Panc1 (cell line): ENCODE data around the gene CACNA2D3. TPM values are rescaled to one million over a fixed set of nuclear protein-coding genes. Genes with fewer than 3 reads are reported as not detected.

Source experiments
- ATAC-seq: fragments of 200-7000 bp; cut with Tn5 transposase; 2 replicates; pipeline ENCODE4 v1.9.1; 2020; ENCODE audit warnings: mild to moderate bottlenecking, moderate library complexity
- BruUV-seq: library from RNA; stranded (reverse); fragments of 400-500 nt; replicated peaks from 2 replicates; lab custom pipeline; 2021; lab: Mats Ljungman, UMichigan
- CTCF ChIA-PET: fragments of 300-600 bp; sonication (Branson Sonifier 250); formaldehyde crosslinking; loops from one replicate; lab custom pipeline; 2022; ENCODE audit warnings: antibody characterized with exemption; lab: Charles Lee
- POLR2A ChIA-PET: fragments of 300-600 bp; sonication (Branson Sonifier 250); formaldehyde crosslinking; loops from one replicate; lab custom pipeline; 2022; ENCODE audit warnings: antibody characterized with exemption; lab: Charles Lee
- DNase-seq: peaks from one replicate; pipeline ENCODE4 v3.0.0-alpha.2; 2010; ENCODE audit warnings: low read depth, low spot score
- H3K27ac ChIP-seq: 2 replicates; pipeline ENCODE4 v1.5.1; 2011; ENCODE audit warnings: mild to moderate bottlenecking, low read length, inconsistent platforms
- H3K27me3 ChIP-seq: fragments of 200-500 bp; sonication (Bioruptor generic); 2 replicates; pipeline ENCODE4 v1.6.0; 2014; ENCODE audit warnings: low read length, inconsistent platforms; ENCODE audit not compliant: control insufficient read depth, insufficient read depth
- H3K36me3 ChIP-seq: fragments of 200-500 bp; sonication (Bioruptor generic); 2 replicates; pipeline ENCODE4 v1.5.1; 2014; ENCODE audit warnings: inconsistent platforms, mild to moderate bottlenecking, low read length, moderate library complexity; ENCODE audit not compliant: control insufficient read depth, insufficient read depth
- H3K4me1 ChIP-seq: 2 replicates; pipeline ENCODE4 v1.5.1; 2011; ENCODE audit warnings: inconsistent platforms, mild to moderate bottlenecking, low read length, moderate library complexity; ENCODE audit not compliant: control insufficient read depth, insufficient read depth
- H3K4me3 ChIP-seq, 2 experiments: 2 replicates each; pipeline ENCODE4 v1.5.1; 2011 to 2012; ENCODE audit warnings: low read depth in 2 of 2, low read length in 2 of 2, mild to moderate bottlenecking in 2 of 2, inconsistent platforms in 1 of 2, moderate library complexity in 1 of 2
- H3K9me3 ChIP-seq: fragments of 200-500 bp; sonication (Bioruptor generic); 2 replicates; pipeline ENCODE4 v1.5.1; 2014; ENCODE audit warnings: low read depth, mild to moderate bottlenecking, inconsistent platforms, low read length, moderate library complexity; ENCODE audit not compliant: control insufficient read depth, insufficient read depth
- CTCF ChIP-seq: fragments of 450-650 bp; IDR thresholded peaks from 2 replicates; pipeline ENCODE4 v1.5.1; 2017; ENCODE audit warnings: mild to moderate bottlenecking
- POLR2AphosphoS5 ChIP-seq: IDR thresholded peaks from 2 replicates; pipeline ENCODE4 v1.6.1; 2012; ENCODE audit warnings: mild to moderate bottlenecking, low read depth, low read length, moderate library complexity
- SIN3A ChIP-seq: IDR thresholded peaks from 2 replicates; pipeline ENCODE4 v1.6.1; 2012; ENCODE audit warnings: low read depth, mild to moderate bottlenecking, low read length, moderate library complexity, borderline replicate concordance; ENCODE audit not compliant: insufficient read depth
- TCF7L2 ChIP-seq: IDR thresholded peaks from 2 replicates; pipeline ENCODE4 v1.6.1; 2011; ENCODE audit warnings: mild to moderate bottlenecking, low read depth, low read length, inconsistent platforms
- in situ Hi-C: cut with HindIII; loops from 2 replicates; pipeline ENCODE4 v1.10.0; 2016; ENCODE audit warnings: low sequenced_read_pairs, low pct_unique_long_range_greater_than_20kb
- intact Hi-C: fragments of 100-400 bp; cut with micrococcal nuclease; formaldehyde crosslinking; loops from one replicate; pipeline ENCODE4 v1.10.0; 2022; ENCODE audit not compliant: unreplicated experiment
- total RNA-seq: library from RNA; stranded (reverse); gene quantifications from one replicate; pipeline ENCODE4 v1.2.1, GENCODE V29; 2021; ENCODE audit not compliant: unreplicated experiment
- TF ChIP-seq, protein P1 (sequence below), 2 experiments: IDR thresholded peaks; 2 replicates each; pipeline ENCODE4 v1.6.1; 2011 to 2012; ENCODE audit warnings: low read depth in 2 of 2, control low read depth in 1 of 2, low read length in 1 of 2, mild to moderate bottlenecking in 1 of 2, moderate library complexity in 1 of 2; ENCODE audit not compliant: insufficient read depth in 1 of 2

Gene CACNA2D3
- total RNA-seq, 1 experiment from 2014 or later, result 0.41 TPM

DNA sequence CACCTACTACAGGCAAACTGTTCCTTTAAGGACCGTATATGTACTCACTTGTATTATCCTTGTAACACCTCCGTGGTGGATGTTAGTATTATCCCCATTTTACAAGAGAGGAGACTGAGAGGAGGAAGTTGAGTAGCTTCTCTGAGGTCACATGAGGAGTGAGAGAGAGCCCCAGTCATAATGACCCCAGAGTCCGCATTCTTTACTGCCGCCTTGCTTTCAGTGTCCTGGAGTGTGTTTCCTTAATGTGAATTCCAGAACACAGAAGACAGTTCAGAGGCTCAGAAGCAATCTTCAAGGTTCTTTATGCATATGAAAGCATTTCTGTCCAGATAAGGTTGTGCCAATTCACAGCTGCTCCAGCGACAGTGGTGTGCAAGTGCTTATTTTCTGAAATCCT is 199.2 kb downstream of the CACNA2D3 start:
- intact Hi-C loops (no loop called here), in situ Hi-C loops (no loop called here)
- Histone ChIP-seq H3K36me3 (no peaks in the 10 kb centered on the region), H3K27ac (no peak overlapping the region), H3K27me3 (no peaks in the 10 kb centered on the region; the same call in 1 of the 2 replicates), H3K4me3 (no peak overlapping the region), H3K4me1 (no peaks in the 10 kb centered on the region), H3K9me3 (no peaks in the 10 kb centered on the region)
- ChIA-PET CTCF (no interaction called here), POLR2A (no interaction called here)
- ATAC-seq (no peak), DNase-seq (no peak)
- BruUV-seq, result no TSS peak
- TF ChIP-seq, protein P1, sequence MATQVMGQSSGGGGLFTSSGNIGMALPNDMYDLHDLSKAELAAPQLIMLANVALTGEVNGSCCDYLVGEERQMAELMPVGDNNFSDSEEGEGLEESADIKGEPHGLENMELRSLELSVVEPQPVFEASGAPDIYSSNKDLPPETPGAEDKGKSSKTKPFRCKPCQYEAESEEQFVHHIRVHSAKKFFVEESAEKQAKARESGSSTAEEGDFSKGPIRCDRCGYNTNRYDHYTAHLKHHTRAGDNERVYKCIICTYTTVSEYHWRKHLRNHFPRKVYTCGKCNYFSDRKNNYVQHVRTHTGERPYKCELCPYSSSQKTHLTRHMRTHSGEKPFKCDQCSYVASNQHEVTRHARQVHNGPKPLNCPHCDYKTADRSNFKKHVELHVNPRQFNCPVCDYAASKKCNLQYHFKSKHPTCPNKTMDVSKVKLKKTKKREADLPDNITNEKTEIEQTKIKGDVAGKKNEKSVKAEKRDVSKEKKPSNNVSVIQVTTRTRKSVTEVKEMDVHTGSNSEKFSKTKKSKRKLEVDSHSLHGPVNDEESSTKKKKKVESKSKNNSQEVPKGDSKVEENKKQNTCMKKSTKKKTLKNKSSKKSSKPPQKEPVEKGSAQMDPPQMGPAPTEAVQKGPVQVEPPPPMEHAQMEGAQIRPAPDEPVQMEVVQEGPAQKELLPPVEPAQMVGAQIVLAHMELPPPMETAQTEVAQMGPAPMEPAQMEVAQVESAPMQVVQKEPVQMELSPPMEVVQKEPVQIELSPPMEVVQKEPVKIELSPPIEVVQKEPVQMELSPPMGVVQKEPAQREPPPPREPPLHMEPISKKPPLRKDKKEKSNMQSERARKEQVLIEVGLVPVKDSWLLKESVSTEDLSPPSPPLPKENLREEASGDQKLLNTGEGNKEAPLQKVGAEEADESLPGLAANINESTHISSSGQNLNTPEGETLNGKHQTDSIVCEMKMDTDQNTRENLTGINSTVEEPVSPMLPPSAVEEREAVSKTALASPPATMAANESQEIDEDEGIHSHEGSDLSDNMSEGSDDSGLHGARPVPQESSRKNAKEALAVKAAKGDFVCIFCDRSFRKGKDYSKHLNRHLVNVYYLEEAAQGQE (IDR thresholded peaks at IDR 0.05; ENCODE audit: insufficient read depth in 1 of 2, low read depth in 2 of 2, low read length in 1 of 2), result no peak
- TF ChIP-seq CTCF (no peak), TCF7L2 (no peak), POLR2AphosphoS5 (no peak), SIN3A (no peak)

GRCh38 chr3:54322354-54322753 is 200.0 kb downstream of the CACNA2D3 start:
- CTCF ChIA-PET, result no interaction called here
- DNase-seq, result no peak

More at GRCh38 chr3:54322354-54322753, 200.0 kb downstream of the CACNA2D3 start:
- no peak for ATAC-seq
- Histone ChIP-seq H3K9me3 (no peaks in the 10 kb centered on the region), H3K4me3 (no peak overlapping the region), H3K27ac (no peak overlapping the region), H3K36me3 (no peaks in the 10 kb centered on the region), H3K27me3 (no peaks in the 10 kb centered on the region; the same call in 1 of the 2 replicates), H3K4me1 (no peaks in the 10 kb centered on the region)
- in situ Hi-C loops, result no loop called here
- intact Hi-C loops, result no loop called here
- TF ChIP-seq CTCF, result no peak
- no peak for TF ChIP-seq SIN3A
- TF ChIP-seq TCF7L2, result no peak
- TF ChIP-seq POLR2AphosphoS5, result no peak
- TF ChIP-seq, protein P1 (IDR thresholded peaks at IDR 0.05; ENCODE audit: insufficient read depth in 1 of 2, low read depth in 2 of 2, low read length in 1 of 2), result no peak
- POLR2A ChIA-PET, result no interaction called here
- BruUV-seq, result no TSS peak
